ENCODE results near the gene DTHD1.

DTHD1 gene

GRCh38 chr4:36313703-36314102 is 32.3 kb downstream of the DTHD1 start:
- H3K4me1 ChIP-seq (ENCODE audit: control insufficient read depth, insufficient read depth, low read depth, low read length), result no peaks in the 10 kb centered on the region
- no peaks in the 10 kb centered on the region for H3K9me3 ChIP-seq (ENCODE audit: control insufficient read depth, low read length)
- no peaks in the 10 kb centered on the region for H3K27me3 ChIP-seq (ENCODE audit: control insufficient read depth in 1 of 2, insufficient read depth in 1 of 2, low read length in 2 of 2)

GRCh38 chr4:36316607-36317006 is 35.2 kb downstream of the DTHD1 start:
- H3K27ac ChIP-seq (ENCODE audit: low read length, poor library complexity, severe bottlenecking), result no peak overlapping the region
- no peaks in the 10 kb centered on the region for H3K9me3 ChIP-seq (ENCODE audit: control insufficient read depth, low read length)
- H3K4ac ChIP-seq (ENCODE audit: low read depth in 1 of 2, low read length in 2 of 2), result no peak overlapping the region
- H3K79me1 ChIP-seq (replicated peaks; ENCODE audit: low read length, poor library complexity, severe bottlenecking), result no peaks in the 10 kb centered on the region
- H3K18ac ChIP-seq (ENCODE audit: low read depth in 1 of 2, low read length in 2 of 2), result no peak overlapping the region
- H2BK15ac ChIP-seq (ENCODE audit: low read depth, poor library complexity, severe bottlenecking), result no peak overlapping the region
- H2AK5ac ChIP-seq (ENCODE audit: low read length, severe bottlenecking), result no peak overlapping the region
- H2AFZ ChIP-seq (ENCODE audit: low read depth, low read length), result no peak overlapping the region
- H3K27me3 ChIP-seq (ENCODE audit: control insufficient read depth in 1 of 2, insufficient read depth in 1 of 2, low read length in 2 of 2), result no peaks in the 10 kb centered on the region
- H2BK5ac ChIP-seq (ENCODE audit: low read depth, low read length, poor library complexity, severe bottlenecking), result no peak overlapping the region
- H3K4me3 ChIP-seq (ENCODE audit: insufficient read depth in 1 of 2, low read depth in 1 of 2, low read length in 2 of 2), result no peak overlapping the region
- H3K14ac ChIP-seq (ENCODE audit: low read length in 2 of 2), result no peak overlapping the region
- no peak overlapping the region for H4K8ac ChIP-seq (ENCODE audit: low read length)
- no peak overlapping the region for H3K4me2 ChIP-seq (ENCODE audit: low read length, poor library complexity, severe bottlenecking)
- H3K36me3 ChIP-seq (ENCODE audit: control insufficient read depth in 1 of 2, insufficient read depth in 2 of 2, low read depth in 1 of 2, low read length in 2 of 2), result no peaks in the 10 kb centered on the region
- no peak for DNase-seq
- H3K23ac ChIP-seq (ENCODE audit: low read length in 2 of 2), result no peak overlapping the region
- H2BK120ac ChIP-seq (ENCODE audit: low read depth, low read length), result no peak overlapping the region
- H3K4me1 ChIP-seq (ENCODE audit: control insufficient read depth, insufficient read depth, low read depth, low read length), result no peaks in the 10 kb centered on the region
- no peak overlapping the region for H3K9ac ChIP-seq (ENCODE audit: low read length)
- no peak overlapping the region for H4K91ac ChIP-seq (ENCODE audit: low read length)
- no peak overlapping the region for H2BK12ac ChIP-seq (ENCODE audit: low read length in 2 of 2)

More at GRCh38 chr4:36313703-36314102, 32.3 kb downstream of the DTHD1 start:
- no peak overlapping the region for H2BK12ac ChIP-seq (ENCODE audit: low read length in 2 of 2)
- no peak overlapping the region for H3K4ac ChIP-seq (ENCODE audit: low read depth in 1 of 2, low read length in 2 of 2)
- no peak overlapping the region for H2AFZ ChIP-seq (ENCODE audit: low read depth, low read length)
- no peak overlapping the region for H2BK5ac ChIP-seq (ENCODE audit: low read depth, low read length, poor library complexity, severe bottlenecking)
- no peak overlapping the region for H3K4me3 ChIP-seq (ENCODE audit: insufficient read depth in 1 of 2, low read depth in 1 of 2, low read length in 2 of 2)
- H3K4me2 ChIP-seq (ENCODE audit: low read length, poor library complexity, severe bottlenecking), result no peak overlapping the region
- no peak overlapping the region for H3K18ac ChIP-seq (ENCODE audit: low read depth in 1 of 2, low read length in 2 of 2)
- H2AK5ac ChIP-seq (ENCODE audit: low read length, severe bottlenecking), result no peak overlapping the region
- no peak overlapping the region for H2BK120ac ChIP-seq (ENCODE audit: low read depth, low read length)
- no peak overlapping the region for H3K14ac ChIP-seq (ENCODE audit: low read length in 2 of 2)
- no peak overlapping the region for H4K8ac ChIP-seq (ENCODE audit: low read length)
- H3K23ac ChIP-seq (ENCODE audit: low read length in 2 of 2), result no peak overlapping the region
- DNase-seq, result no peak
- no peak overlapping the region for H4K91ac ChIP-seq (ENCODE audit: low read length)
- no peak overlapping the region for H2BK15ac ChIP-seq (ENCODE audit: low read depth, poor library complexity, severe bottlenecking)
- no peak overlapping the region for H3K27ac ChIP-seq (ENCODE audit: low read length, poor library complexity, severe bottlenecking)
- no peaks in the 10 kb centered on the region for H3K79me1 ChIP-seq (replicated peaks; ENCODE audit: low read length, poor library complexity, severe bottlenecking)
- WGBS, result no CpG with 5 or more reads among the region's 1 CpG
- no peak overlapping the region for H3K9ac ChIP-seq (ENCODE audit: low read length)
- no peaks in the 10 kb centered on the region for H3K36me3 ChIP-seq (ENCODE audit: control insufficient read depth in 1 of 2, insufficient read depth in 2 of 2, low read depth in 1 of 2, low read length in 2 of 2)

- Histone ChIP-seq H3K18ac (ENCODE audit: low read depth in 1 of 2, low read length in 2 of 2) (no peak overlapping the region), H2AK5ac (ENCODE audit: low read length, severe bottlenecking) (no peak overlapping the region), H3K4me3 (ENCODE audit: insufficient read depth in 1 of 2, low read depth in 1 of 2, low read length in 2 of 2) (no peak overlapping the region), H3K4ac (ENCODE audit: low read depth in 1 of 2, low read length in 2 of 2) (no peak overlapping the region), H3K79me1 (replicated peaks; ENCODE audit: low read length, poor library complexity, severe bottlenecking) (no peaks in the 10 kb centered on the region), H3K4me2 (ENCODE audit: low read length, poor library complexity, severe bottlenecking) (no peak overlapping the region), H3K36me3 (ENCODE audit: control insufficient read depth in 1 of 2, insufficient read depth in 2 of 2, low read depth in 1 of 2, low read length in 2 of 2) (no peaks in the 10 kb centered on the region), H2BK15ac (ENCODE audit: low read depth, poor library complexity, severe bottlenecking) (no peak overlapping the region), H2BK12ac (ENCODE audit: low read length in 2 of 2) (no peak overlapping the region), H2BK5ac (ENCODE audit: low read depth, low read length, poor library complexity, severe bottlenecking) (no peak overlapping the region), H4K91ac (ENCODE audit: low read length) (no peak overlapping the region), H4K8ac (ENCODE audit: low read length) (no peak overlapping the region), H3K14ac (ENCODE audit: low read length in 2 of 2) (no peak overlapping the region), H3K23ac (ENCODE audit: low read length in 2 of 2) (no peak overlapping the region), H3K27me3 (ENCODE audit: control insufficient read depth in 1 of 2, insufficient read depth in 1 of 2, low read length in 2 of 2) (no peaks in the 10 kb centered on the region), H3K9ac (ENCODE audit: low read length) (no peak overlapping the region), H3K9me3 (ENCODE audit: control insufficient read depth, low read length) (no peaks in the 10 kb centered on the region), H3K27ac (ENCODE audit: low read length, poor library complexity, severe bottlenecking) (no peak overlapping the region), H3K4me1 (ENCODE audit: control insufficient read depth, insufficient read depth, low read depth, low read length) (no peaks in the 10 kb centered on the region), H2BK120ac (ENCODE audit: low read depth, low read length) (no peak overlapping the region), H2AFZ (ENCODE audit: low read depth, low read length) (no peak overlapping the region)
- no peak for DNase-seq
- WGBS, result no CpG with 5 or more reads among the region's 1 CpG
Observed at GRCh38 chr4:36317721-36318120, 36.3 kb downstream of the DTHD1 start.

- no peaks in the 10 kb centered on the region for H3K27me3 ChIP-seq (ENCODE audit: control insufficient read depth in 1 of 2, insufficient read depth in 1 of 2, low read length in 2 of 2)
- no peaks in the 10 kb centered on the region for H3K79me1 ChIP-seq (replicated peaks; ENCODE audit: low read length, poor library complexity, severe bottlenecking)
- no peak overlapping the region for H3K27ac ChIP-seq (ENCODE audit: low read length, poor library complexity, severe bottlenecking)
- H2BK5ac ChIP-seq (ENCODE audit: low read depth, low read length, poor library complexity, severe bottlenecking), result no peak overlapping the region
- H3K4me3 ChIP-seq (ENCODE audit: insufficient read depth in 1 of 2, low read depth in 1 of 2, low read length in 2 of 2), result no peak overlapping the region
- H4K91ac ChIP-seq (ENCODE audit: low read length), result no peak overlapping the region
- H2BK120ac ChIP-seq (ENCODE audit: low read depth, low read length), result no peak overlapping the region
- no peak overlapping the region for H3K23ac ChIP-seq (ENCODE audit: low read length in 2 of 2)
- H2BK12ac ChIP-seq (ENCODE audit: low read length in 2 of 2), result no peak overlapping the region
- DNase-seq, result no peak
- H2AFZ ChIP-seq (ENCODE audit: low read depth, low read length), result no peak overlapping the region
- H3K14ac ChIP-seq (ENCODE audit: low read length in 2 of 2), result no peak overlapping the region
- no peaks in the 10 kb centered on the region for H3K36me3 ChIP-seq (ENCODE audit: control insufficient read depth in 1 of 2, insufficient read depth in 2 of 2, low read depth in 1 of 2, low read length in 2 of 2)
- H2AK5ac ChIP-seq (ENCODE audit: low read length, severe bottlenecking), result no peak overlapping the region
- WGBS, result 37% methylated on average over 2 of the region's 6 CpGs
- no peaks in the 10 kb centered on the region for H3K4me1 ChIP-seq (ENCODE audit: control insufficient read depth, insufficient read depth, low read depth, low read length)
- no peak overlapping the region for H4K8ac ChIP-seq (ENCODE audit: low read length)
- no peak overlapping the region for H3K4me2 ChIP-seq (ENCODE audit: low read length, poor library complexity, severe bottlenecking)
- H3K9ac ChIP-seq (ENCODE audit: low read length), result no peak overlapping the region
- no peaks in the 10 kb centered on the region for H3K9me3 ChIP-seq (ENCODE audit: control insufficient read depth, low read length)
- no peak overlapping the region for H3K18ac ChIP-seq (ENCODE audit: low read depth in 1 of 2, low read length in 2 of 2)
- no peak overlapping the region for H3K4ac ChIP-seq (ENCODE audit: low read depth in 1 of 2, low read length in 2 of 2)
- H2BK15ac ChIP-seq (ENCODE audit: low read depth, poor library complexity, severe bottlenecking), result no peak overlapping the region
Observed at GRCh38 chr4:36320117-36320896, 38.9 kb downstream of the DTHD1 start.
